ENCODE results near the gene RFNG. TPM values are rescaled to one million over a fixed set of nuclear protein-coding genes. Genes with fewer than 3 reads are reported as not detected.

The RFNG gene
- total and polyA plus RNA-seq, 2 of the 4 experiments (the other 2 are of a cell fraction): 6.8 to 47.3 TPM

- TF ChIP-seq BHLHE40 (IDR thresholded peaks at IDR 0.05; ENCODE audit: low read depth, low read length): no peak
Observed at GRCh38 chr17:82055023-82055964, 3.7 kb upstream of the RFNG start (continued).

GRCh38 chr17:82054351-82055022 is 2.9 kb upstream of the RFNG start:
- no peak overlapping the region for H2BK15ac ChIP-seq (ENCODE audit: low read depth, low read length)
- no peak overlapping the region for H3K18ac ChIP-seq (ENCODE audit: low read depth, low read length)
- no peak overlapping the region for H4K91ac ChIP-seq (ENCODE audit: insufficient read depth, low read depth, low read length)
- H3K56ac ChIP-seq (ENCODE audit: extremely low read depth, insufficient read depth, low read length): no peak overlapping the region
- no peak overlapping the region for H3K4me3 ChIP-seq (ENCODE audit: insufficient read depth, low read depth, low read length)
- H2BK5ac ChIP-seq (ENCODE audit: low read depth, low read length, poor library complexity, severe bottlenecking): no peak overlapping the region
- no peaks in the 10 kb centered on the region for H3K9me3 ChIP-seq (ENCODE audit: control insufficient read depth, insufficient read depth, low read length)
- H3K79me1 ChIP-seq (ENCODE audit: low read depth in 1 of 2, low read length in 2 of 2): peaks cover 16 to 40% of the 10 kb centered on the region in 2 experiments
- no peak overlapping the region for H4K5ac ChIP-seq (ENCODE audit: low read depth, low read length)
- in situ Hi-C loops (cut with MboI; ENCODE audit: low sequenced_read_pairs) (no loop called here), dilution Hi-C loops (cut with HindIII; ENCODE audit: low sequenced_read_pairs, unreplicated experiment) (no loop called here), intact Hi-C loops (cut with micrococcal nuclease) (no loop called here)
- 95% methylated on average over 23 of the region's 38 CpGs; no CpG with 5 or more reads in 1 of the 2 experiments for WGBS, 2 experiments (ENCODE audit: extremely low coverage in 2 of 2, insufficient read length in 1 of 2)
- POLR2A ChIA-PET (ENCODE audit: unreplicated experiment): no interaction called here
- H3K4ac ChIP-seq (ENCODE audit: low read depth, low read length): no peak overlapping the region
- H2BK120ac ChIP-seq (ENCODE audit: low read depth, low read length): no peak overlapping the region
- DNase-seq (no peak), ATAC-seq (ENCODE audit: low read depth) (no peak)
- CTCF ChIA-PET: no interaction called here
- no peak overlapping the region for H2AFZ ChIP-seq (replicated peaks; ENCODE audit: low read length, poor library complexity)
- H3K14ac ChIP-seq (replicated peaks; ENCODE audit: low read depth, low read length): no peak overlapping the region
- peaks cover 5% of the 10 kb centered on the region for H3K9me1 ChIP-seq (ENCODE audit: insufficient read depth, low read length)
- no TSS peak for BruUV-seq (replicated peaks)
- no peak overlapping the region for H3K4me2 ChIP-seq (ENCODE audit: low read depth, low read length)
- peaks cover 56% of the 10 kb centered on the region for H3K36me3 ChIP-seq (ENCODE audit: control insufficient read depth, insufficient read depth, low read length)
- H4K20me1 ChIP-seq (ENCODE audit: insufficient read depth, low read length): peaks cover 4% of the 10 kb centered on the region
- H2BK20ac ChIP-seq (ENCODE audit: low read depth, low read length): no peak overlapping the region
- no peak overlapping the region for H2AK9ac ChIP-seq (replicated peaks; ENCODE audit: low read depth, low read length, poor library complexity)
- H3K23ac ChIP-seq (ENCODE audit: low read depth, low read length): no peak overlapping the region
- no peaks in the 10 kb centered on the region for H3K27me3 ChIP-seq (ENCODE audit: control insufficient read depth, insufficient read depth, low read length)
- no peak overlapping the region for H4K8ac ChIP-seq (ENCODE audit: low read depth in 2 of 2, low read length in 2 of 2)
- peaks cover 18% of the 10 kb centered on the region for H3K4me1 ChIP-seq (ENCODE audit: control insufficient read depth, insufficient read depth, low read length)
- H3K27ac ChIP-seq (ENCODE audit: insufficient read depth, low read length): no peak overlapping the region
- no peak overlapping the region for H3K9ac ChIP-seq (ENCODE audit: low read depth, low read length)
- no peak overlapping the region for H2AK5ac ChIP-seq (ENCODE audit: low read depth, low read length)
- TF ChIP-seq, protein P1, sequence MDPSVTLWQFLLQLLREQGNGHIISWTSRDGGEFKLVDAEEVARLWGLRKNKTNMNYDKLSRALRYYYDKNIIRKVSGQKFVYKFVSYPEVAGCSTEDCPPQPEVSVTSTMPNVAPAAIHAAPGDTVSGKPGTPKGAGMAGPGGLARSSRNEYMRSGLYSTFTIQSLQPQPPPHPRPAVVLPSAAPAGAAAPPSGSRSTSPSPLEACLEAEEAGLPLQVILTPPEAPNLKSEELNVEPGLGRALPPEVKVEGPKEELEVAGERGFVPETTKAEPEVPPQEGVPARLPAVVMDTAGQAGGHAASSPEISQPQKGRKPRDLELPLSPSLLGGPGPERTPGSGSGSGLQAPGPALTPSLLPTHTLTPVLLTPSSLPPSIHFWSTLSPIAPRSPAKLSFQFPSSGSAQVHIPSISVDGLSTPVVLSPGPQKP (IDR thresholded peaks at IDR 0.05; ENCODE audit: borderline replicate concordance, low read depth, low read length): no peak
- TF ChIP-seq RAD21 (IDR thresholded peaks at IDR 0.05; ENCODE audit: low read length) (no peak), BHLHE40 (IDR thresholded peaks at IDR 0.05; ENCODE audit: low read depth, low read length) (no peak), FOS (IDR thresholded peaks at IDR 0.05; ENCODE audit: low read depth, low read length) (no peak), SMC3 (IDR thresholded peaks at IDR 0.05; ENCODE audit: low read depth, low read length) (no peak), NFE2L2 (IDR thresholded peaks at IDR 0.05; ENCODE audit: low read depth, low read length) (no peak), USF2 (IDR thresholded peaks at IDR 0.05; ENCODE audit: low read depth, low read length) (no peak), CHD1 (IDR thresholded peaks at IDR 0.05; ENCODE audit: low read depth, low read length) (no peak), RCOR1 (IDR thresholded peaks at IDR 0.05; ENCODE audit: insufficient replicate concordance, low read length) (no peak), MXI1 (IDR thresholded peaks at IDR 0.05; ENCODE audit: borderline replicate concordance, low read depth, low read length) (no peak), MAZ (IDR thresholded peaks at IDR 0.05; ENCODE audit: borderline replicate concordance, low read depth, low read length) (no peak), MAFK (IDR thresholded peaks at IDR 0.05; ENCODE audit: low read depth, low read length) (no peak)
